Gastroesophageal sphincter (tissue), 3 donors: Measurements from ENCODE around the gene PFDN4.

ENCODE experiments used
- EP300 ChIP-seq: sonication (generic); formaldehyde crosslinking; IDR thresholded peaks from one replicate; pipeline ENCODE4 v1.6.1; 2017; ENCODE audit warnings: antibody characterized with exemption, mild to moderate bottlenecking
- POLR2A ChIP-seq, 2 donors: fragments of 450-650 bp; IDR thresholded peaks; one replicate each; pipeline ENCODE4 v1.6.1; 2017; ENCODE audit warnings: antibody characterized with exemption in 2 of 2, mild to moderate bottlenecking in 2 of 2, moderate library complexity in 1 of 2
- TF ChIP-seq, protein P1 (sequence below), 4 experiments: fragments of 200-600 bp in 2 of 4; fragments of 450-650 bp in 2 of 4; sonication (generic) in 1 of 4; IDR thresholded peaks; one replicate each; pipeline ENCODE4 v1.5.1; 2017 to 2019; ENCODE audit warnings: antibody characterized with exemption in 4 of 4, mild to moderate bottlenecking in 2 of 4, moderate library complexity in 2 of 4

DNA sequence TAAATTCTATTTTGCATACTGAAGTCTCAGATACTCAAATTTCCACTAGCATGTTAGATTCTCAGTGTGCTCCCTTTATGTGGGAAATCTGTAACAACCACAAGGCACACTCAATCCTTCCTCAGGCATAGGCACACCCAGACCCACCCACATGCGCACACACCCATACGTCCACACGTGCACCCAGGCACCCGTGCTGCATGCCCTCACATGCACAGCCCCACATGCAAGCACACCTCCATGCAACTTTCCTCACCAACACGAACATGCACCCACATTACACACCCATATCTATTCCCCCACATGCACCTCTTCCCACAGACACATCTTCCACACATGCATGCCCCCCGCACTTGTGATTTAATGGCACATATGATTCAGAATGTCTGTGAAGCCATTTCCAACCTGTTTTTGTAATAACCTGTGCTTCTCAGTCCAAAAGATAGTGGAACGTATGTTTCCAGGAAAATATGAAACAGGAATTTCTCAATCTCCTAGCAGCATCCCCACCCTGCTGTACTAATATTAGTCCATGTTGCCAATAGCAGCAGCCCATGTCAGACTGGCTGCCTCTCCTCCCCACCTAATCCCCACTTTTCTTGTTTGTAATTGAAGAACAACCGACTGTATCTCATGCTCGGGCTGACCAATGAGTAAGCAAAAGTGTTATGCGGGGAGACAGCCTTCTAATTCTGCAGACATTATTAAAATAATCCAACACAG is 22.8 kb upstream of the PFDN4 start:
- TF ChIP-seq, protein P1, sequence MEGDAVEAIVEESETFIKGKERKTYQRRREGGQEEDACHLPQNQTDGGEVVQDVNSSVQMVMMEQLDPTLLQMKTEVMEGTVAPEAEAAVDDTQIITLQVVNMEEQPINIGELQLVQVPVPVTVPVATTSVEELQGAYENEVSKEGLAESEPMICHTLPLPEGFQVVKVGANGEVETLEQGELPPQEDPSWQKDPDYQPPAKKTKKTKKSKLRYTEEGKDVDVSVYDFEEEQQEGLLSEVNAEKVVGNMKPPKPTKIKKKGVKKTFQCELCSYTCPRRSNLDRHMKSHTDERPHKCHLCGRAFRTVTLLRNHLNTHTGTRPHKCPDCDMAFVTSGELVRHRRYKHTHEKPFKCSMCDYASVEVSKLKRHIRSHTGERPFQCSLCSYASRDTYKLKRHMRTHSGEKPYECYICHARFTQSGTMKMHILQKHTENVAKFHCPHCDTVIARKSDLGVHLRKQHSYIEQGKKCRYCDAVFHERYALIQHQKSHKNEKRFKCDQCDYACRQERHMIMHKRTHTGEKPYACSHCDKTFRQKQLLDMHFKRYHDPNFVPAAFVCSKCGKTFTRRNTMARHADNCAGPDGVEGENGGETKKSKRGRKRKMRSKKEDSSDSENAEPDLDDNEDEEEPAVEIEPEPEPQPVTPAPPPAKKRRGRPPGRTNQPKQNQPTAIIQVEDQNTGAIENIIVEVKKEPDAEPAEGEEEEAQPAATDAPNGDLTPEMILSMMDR (IDR thresholded peaks at IDR 0.05), result no peak
- no peak for TF ChIP-seq POLR2A (IDR thresholded peaks at IDR 0.05)
- TF ChIP-seq EP300, result no peak
